ENCODE results near the gene KCNH2. TPM values are rescaled to one million over a fixed set of nuclear protein-coding genes. Genes with fewer than 3 reads are reported as not detected.

Gene KCNH2
- total RNA-seq, 2 experiments from 2014 or later: 5.8 to 7.5 TPM

GRCh38 chr7:150970424-150970823 is 7.7 kb downstream of the KCNH2 start:
- Histone ChIP-seq H3K79me2 (ENCODE audit: insufficient read depth, low read depth, low read length) (no peaks in the 10 kb centered on the region), H3K4me2 (ENCODE audit: low read length) (no peak overlapping the region), H3K4me1 (ENCODE audit: insufficient read depth, low read length, poor library complexity, severe bottlenecking) (peaks cover 33% of the 10 kb centered on the region), H3K9me3 (ENCODE audit: low read length) (no peaks in the 10 kb centered on the region), H2AFZ (ENCODE audit: low read length) (no peak overlapping the region), H4K20me1 (ENCODE audit: insufficient read depth, low read length) (no peaks in the 10 kb centered on the region), H3K36me3 (ENCODE audit: insufficient read depth, low read length) (no peaks in the 10 kb centered on the region), H3K4me3 (ENCODE audit: low read depth, low read length, poor library complexity, severe bottlenecking) (no peak overlapping the region), H3K9me2 (ENCODE audit: insufficient read depth, low read length) (no peaks in the 10 kb centered on the region), H3K27ac (ENCODE audit: low read depth, low read length, poor library complexity, severe bottlenecking) (no peak overlapping the region)
- intact Hi-C loops (cut with micrococcal nuclease; ENCODE audit: unreplicated experiment): loop anchor here (10.0 kb wide), 2 partner anchors 114 to 596 kb away; partner anchors contain the start of genes AGAP3, FASTK, TMUB1 and ZNF775
- BruUV-seq (replicated peaks): no TSS peak
- no peak for DNase-seq (ENCODE audit: low spot score)
- CTCF ChIA-PET (ENCODE audit: unreplicated experiment): no interaction called here
- POLR2A ChIA-PET: no interaction called here
- no peak for TF ChIP-seq EZH2phosphoT487 (IDR thresholded peaks at IDR 0.05; ENCODE audit: borderline replicate concordance, low read depth, low read length)
- TF ChIP-seq, protein P1, sequence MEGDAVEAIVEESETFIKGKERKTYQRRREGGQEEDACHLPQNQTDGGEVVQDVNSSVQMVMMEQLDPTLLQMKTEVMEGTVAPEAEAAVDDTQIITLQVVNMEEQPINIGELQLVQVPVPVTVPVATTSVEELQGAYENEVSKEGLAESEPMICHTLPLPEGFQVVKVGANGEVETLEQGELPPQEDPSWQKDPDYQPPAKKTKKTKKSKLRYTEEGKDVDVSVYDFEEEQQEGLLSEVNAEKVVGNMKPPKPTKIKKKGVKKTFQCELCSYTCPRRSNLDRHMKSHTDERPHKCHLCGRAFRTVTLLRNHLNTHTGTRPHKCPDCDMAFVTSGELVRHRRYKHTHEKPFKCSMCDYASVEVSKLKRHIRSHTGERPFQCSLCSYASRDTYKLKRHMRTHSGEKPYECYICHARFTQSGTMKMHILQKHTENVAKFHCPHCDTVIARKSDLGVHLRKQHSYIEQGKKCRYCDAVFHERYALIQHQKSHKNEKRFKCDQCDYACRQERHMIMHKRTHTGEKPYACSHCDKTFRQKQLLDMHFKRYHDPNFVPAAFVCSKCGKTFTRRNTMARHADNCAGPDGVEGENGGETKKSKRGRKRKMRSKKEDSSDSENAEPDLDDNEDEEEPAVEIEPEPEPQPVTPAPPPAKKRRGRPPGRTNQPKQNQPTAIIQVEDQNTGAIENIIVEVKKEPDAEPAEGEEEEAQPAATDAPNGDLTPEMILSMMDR (conservative IDR thresholded peaks at IDR 0.05; ENCODE audit: low read length): no peak

GRCh38 chr7:150969475-150969874 is 8.6 kb downstream of the KCNH2 start:
- no peak overlapping the region for H3K4me2 ChIP-seq (ENCODE audit: low read length)
- CTCF ChIA-PET (ENCODE audit: unreplicated experiment): no interaction called here
- intact Hi-C loops (cut with micrococcal nuclease; ENCODE audit: unreplicated experiment): no loop called here
- no peaks in the 10 kb centered on the region for H4K20me1 ChIP-seq (ENCODE audit: insufficient read depth, low read length)
- H2AFZ ChIP-seq (ENCODE audit: low read length): no peak overlapping the region
- peaks cover 31% of the 10 kb centered on the region for H3K4me1 ChIP-seq (ENCODE audit: insufficient read depth, low read length, poor library complexity, severe bottlenecking)
- H3K9me3 ChIP-seq (ENCODE audit: low read length): no peaks in the 10 kb centered on the region
- no peak overlapping the region for H3K4me3 ChIP-seq (ENCODE audit: low read depth, low read length, poor library complexity, severe bottlenecking)
- TF ChIP-seq, protein P1 (conservative IDR thresholded peaks at IDR 0.05; ENCODE audit: low read length): no peak
- TF ChIP-seq EZH2phosphoT487 (IDR thresholded peaks at IDR 0.05; ENCODE audit: borderline replicate concordance, low read depth, low read length): no peak
- no peaks in the 10 kb centered on the region for H3K9me2 ChIP-seq (ENCODE audit: insufficient read depth, low read length)
- no peak for DNase-seq (ENCODE audit: low spot score)
- no TSS peak for BruUV-seq (replicated peaks)
- no peak overlapping the region for H3K27ac ChIP-seq (ENCODE audit: low read depth, low read length, poor library complexity, severe bottlenecking)
- H3K79me2 ChIP-seq (ENCODE audit: insufficient read depth, low read depth, low read length): no peaks in the 10 kb centered on the region
- POLR2A ChIA-PET: no interaction called here
- no peaks in the 10 kb centered on the region for H3K36me3 ChIP-seq (ENCODE audit: insufficient read depth, low read length)

- POLR2A ChIA-PET: no interaction called here
- H3K79me2 ChIP-seq (ENCODE audit: insufficient read depth, low read depth, low read length): no peaks in the 10 kb centered on the region
- no peak overlapping the region for H3K27ac ChIP-seq (ENCODE audit: low read depth, low read length, poor library complexity, severe bottlenecking)
- H3K4me3 ChIP-seq (ENCODE audit: low read depth, low read length, poor library complexity, severe bottlenecking): no peak overlapping the region
- H3K9me2 ChIP-seq (ENCODE audit: insufficient read depth, low read length): no peaks in the 10 kb centered on the region
- no peaks in the 10 kb centered on the region for H3K9me3 ChIP-seq (ENCODE audit: low read length)
- H3K4me1 ChIP-seq (ENCODE audit: insufficient read depth, low read length, poor library complexity, severe bottlenecking): peaks cover 25% of the 10 kb centered on the region
- intact Hi-C loops (cut with micrococcal nuclease; ENCODE audit: unreplicated experiment): no loop called here
- no peak overlapping the region for H2AFZ ChIP-seq (ENCODE audit: low read length)
- DNase-seq (ENCODE audit: low spot score): no peak
- H3K4me2 ChIP-seq (ENCODE audit: low read length): no peak overlapping the region
- no TSS peak for BruUV-seq (replicated peaks)
- H3K36me3 ChIP-seq (ENCODE audit: insufficient read depth, low read length): no peaks in the 10 kb centered on the region
- no peak for TF ChIP-seq EZH2phosphoT487 (IDR thresholded peaks at IDR 0.05; ENCODE audit: borderline replicate concordance, low read depth, low read length)
- TF ChIP-seq, protein P1 (conservative IDR thresholded peaks at IDR 0.05; ENCODE audit: low read length): no peak
- no peaks in the 10 kb centered on the region for H4K20me1 ChIP-seq (ENCODE audit: insufficient read depth, low read length)
- CTCF ChIA-PET (ENCODE audit: unreplicated experiment): no interaction called here
Observed at GRCh38 chr7:150968734-150969372, 9.3 kb downstream of the KCNH2 start.
